GM19043 (cell line): ENCODE measurements around the gene SIAE.
A peak's percentile ranks its signal among the peaks of the same experiment; 100 is the strongest.

Experiments used
- ATAC-seq: cut with Tn5 transposase; IDR thresholded peaks from one replicate; pipeline ENCODE4 v1.9.1; 2021; ENCODE audit warnings: low read depth; ENCODE audit not compliant: unreplicated experiment

The SIAE gene

GRCh38 chr11:124673333-124674167 lies at the start of gene SIAE, which contains the start of gene SPA17:
Gene SIAE, minus strand, starts transcription at chr11:124673739. Its CDS starts 31 bp downstream, at chr11:124673708.
Gene SPA17, plus strand, starts transcription at chr11:124673904. Its CDS starts 1,361 bp downstream, at chr11:124675265.
- ATAC-seq: peak; percentile 84

GRCh38 chr11:124722176-124722575 lies 48.6 kb upstream of the SIAE start:
- no peak for ATAC-seq

DNA sequence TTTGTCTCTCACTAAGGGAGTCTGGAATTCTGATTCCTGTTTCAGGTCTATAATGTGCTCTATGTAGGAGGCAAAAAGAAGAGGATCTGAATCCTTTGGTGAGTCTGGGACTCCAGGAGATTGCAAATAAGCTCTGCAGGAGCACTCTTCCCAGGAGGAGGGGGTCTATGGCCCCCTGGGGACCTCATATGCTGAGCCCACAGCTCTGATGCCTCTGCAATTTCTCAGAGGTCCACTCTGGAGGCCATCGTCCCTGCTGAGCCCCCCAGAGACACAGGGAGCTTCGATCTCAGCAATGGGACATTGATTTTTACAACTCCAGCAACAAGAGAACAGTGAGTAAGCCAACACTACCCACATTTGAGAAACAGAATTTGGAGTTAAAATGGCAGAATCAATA lies 46.0 kb upstream of the SIAE start:
- no peak for ATAC-seq

- no peak for ATAC-seq
Measured at GRCh38 chr11:124718801-124719200, 45.3 kb upstream of the SIAE start.

- no peak for ATAC-seq
Measured at GRCh38 chr11:124717786-124718651, 44.5 kb upstream of the SIAE start.

DNA sequence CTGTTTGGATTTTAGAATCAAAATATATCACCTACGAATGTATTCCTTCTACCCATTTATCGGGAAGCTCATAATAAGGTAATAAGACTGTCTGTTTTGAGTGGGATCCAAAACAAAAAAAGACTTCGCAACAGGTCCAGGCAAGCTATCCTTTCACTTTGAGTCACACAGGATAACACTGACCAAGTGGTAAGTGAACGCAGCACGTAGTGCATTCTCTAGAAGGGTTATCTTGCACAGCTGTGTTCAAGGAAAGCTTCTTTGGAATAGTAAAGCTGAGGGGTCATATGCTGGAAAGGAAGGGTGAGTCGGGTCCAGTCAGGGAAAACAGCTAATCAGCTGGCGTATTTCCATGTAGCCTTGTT lies 43.9 kb upstream of the SIAE start:
- ATAC-seq: no peak

- ATAC-seq: no peak
Measured at GRCh38 chr11:124716591-124716990, 43.1 kb upstream of the SIAE start.

DNA sequence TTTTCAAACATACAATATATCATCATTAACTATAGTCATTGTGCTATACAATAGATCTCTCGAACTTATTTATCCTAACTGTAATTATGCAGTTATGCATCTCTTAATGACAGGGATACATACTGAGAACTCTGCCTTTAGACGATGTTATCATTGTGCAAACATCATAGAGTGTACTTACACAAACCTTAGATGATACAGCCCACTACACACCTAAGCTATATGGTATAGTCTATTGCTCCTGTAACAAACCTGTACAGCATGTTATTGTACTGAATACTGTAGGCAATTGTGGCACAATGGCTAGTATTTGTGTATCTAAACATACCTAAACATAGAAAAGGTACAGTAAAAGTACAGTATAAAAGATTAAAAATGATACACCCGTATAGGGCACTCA lies 38.9 kb upstream of the SIAE start:
- ATAC-seq: no peak

DNA sequence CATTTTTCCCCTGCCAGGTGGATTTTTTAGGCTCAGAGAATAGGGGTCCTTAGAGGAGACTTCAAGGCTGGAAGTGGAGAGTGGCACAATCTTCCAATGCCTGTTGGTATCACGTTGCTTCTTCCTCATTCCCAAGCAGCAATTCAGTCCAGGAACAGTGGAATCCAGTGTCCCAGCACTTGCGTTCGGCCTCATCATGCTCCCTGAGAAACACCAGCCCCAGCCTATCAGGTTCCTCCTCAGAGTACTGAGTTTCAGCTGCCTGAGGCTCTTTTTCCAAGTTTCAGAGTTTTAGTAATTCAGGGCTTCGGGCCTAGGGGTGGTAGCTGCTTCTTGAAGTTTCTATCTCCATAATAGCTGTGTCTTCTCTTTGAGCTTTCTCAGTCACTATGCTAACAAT lies 34.3 kb upstream of the SIAE start:
- ATAC-seq: no peak

- no peak for ATAC-seq
Measured at GRCh38 chr11:124700028-124700427, 26.5 kb upstream of the SIAE start.

- ATAC-seq: no peak
Measured at GRCh38 chr11:124699547-124699946, 26.0 kb upstream of the SIAE start.

GRCh38 chr11:124693142-124693541 lies 19.6 kb upstream of the SIAE start:
- ATAC-seq: no peak

GRCh38 chr11:124682443-124682842 lies 8.9 kb upstream of the SIAE start:
- ATAC-seq: no peak

DNA sequence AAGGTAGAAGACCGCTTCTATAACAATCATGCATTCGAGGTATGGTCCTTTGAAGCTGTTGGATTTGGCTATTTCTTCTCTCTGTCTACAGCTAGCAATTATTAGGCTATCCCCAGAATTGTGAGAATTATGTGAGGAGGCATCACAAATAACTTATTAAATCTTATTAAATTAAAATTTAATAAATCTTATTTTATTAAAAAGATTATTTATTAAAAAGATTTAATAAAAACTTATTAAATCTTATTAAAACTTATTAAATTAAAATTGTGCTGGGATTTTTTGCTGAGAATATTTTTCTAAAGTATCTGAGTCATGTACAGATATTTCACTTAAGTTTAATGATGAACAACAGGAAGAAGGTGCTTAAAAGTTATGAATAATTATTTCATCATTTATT lies 7.9 kb upstream of the SIAE start:
- no peak for ATAC-seq

DNA sequence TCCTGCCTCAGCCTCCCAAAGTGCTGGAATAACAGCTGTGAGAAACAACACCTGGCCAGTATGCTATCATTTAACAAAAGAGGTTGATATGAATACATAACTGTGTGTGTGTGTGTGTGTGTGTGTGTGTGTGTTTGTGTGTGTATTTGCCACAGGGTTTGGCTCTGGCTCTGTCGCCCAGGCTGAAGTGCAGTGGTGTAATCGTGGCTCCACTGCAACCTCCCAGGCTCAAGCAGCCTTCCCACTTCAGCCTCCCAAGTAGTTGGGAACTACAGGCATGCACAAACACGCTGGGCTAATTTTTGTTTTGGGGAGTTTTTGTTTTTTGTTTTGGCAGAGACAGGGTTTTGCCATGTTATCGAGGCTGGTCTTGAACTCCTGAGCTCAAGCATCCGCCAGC lies 4.9 kb upstream of the SIAE start:
- no peak for ATAC-seq

- no peak for ATAC-seq
Measured at GRCh38 chr11:124676386-124676785, 2.8 kb upstream of the SIAE start.

DNA sequence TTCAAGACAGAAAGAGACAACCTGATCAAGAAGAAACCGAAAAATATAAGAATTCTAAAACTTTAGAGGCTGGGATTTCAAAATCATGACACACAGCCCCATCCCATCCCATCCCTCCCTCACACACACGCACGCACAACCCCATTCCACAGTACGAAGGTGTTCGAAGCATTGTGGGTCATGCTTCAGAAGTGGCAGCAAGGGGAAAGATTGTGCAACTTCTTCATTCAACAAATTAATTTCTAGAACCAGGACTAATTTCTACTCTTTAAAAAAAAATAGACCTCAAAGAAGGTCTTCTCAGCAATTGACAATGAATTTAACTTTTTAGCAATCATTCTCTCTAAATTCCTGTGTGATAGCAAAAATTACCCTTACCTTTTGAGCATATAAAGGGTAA lies 1.0 kb upstream of the SIAE start:
- ATAC-seq: no peak

DNA sequence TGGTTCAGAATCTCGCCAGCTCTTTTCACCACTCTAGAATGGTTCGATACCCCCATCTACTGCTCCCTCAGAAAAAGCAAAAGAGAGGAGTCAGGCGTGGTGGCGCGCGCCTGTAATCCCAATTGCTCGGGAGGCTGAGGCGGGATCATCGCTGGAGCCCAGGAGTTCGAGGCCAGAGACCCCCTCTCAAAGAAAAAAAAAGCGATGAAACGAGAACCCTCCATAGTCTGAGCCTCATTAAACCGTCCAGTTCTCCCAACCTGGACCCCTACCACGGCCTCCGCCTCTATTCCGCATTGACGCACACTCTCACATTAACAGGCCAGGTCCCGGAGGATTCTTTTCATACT lies 604 bp upstream of the SIAE start:
- no peak for ATAC-seq

GRCh38 chr11:124672536-124673215 lies 863 bp downstream of the SIAE start:
- ATAC-seq: no peak

- ATAC-seq: no peak
Measured at GRCh38 chr11:124670732-124671131, 2.8 kb downstream of the SIAE start.

GRCh38 chr11:124669193-124669592 lies 4.3 kb downstream of the SIAE start:
- ATAC-seq: no peak
